Globus pallidus (tissue), 1 donor: ENCODE data around the gene FAM83F.

Experiments
- DNase-seq: peaks from one replicate; pipeline ENCODE4 v3.0.0-alpha.2; 2015; ENCODE audit warnings: low spot score

Gene FAM83F

DNA sequence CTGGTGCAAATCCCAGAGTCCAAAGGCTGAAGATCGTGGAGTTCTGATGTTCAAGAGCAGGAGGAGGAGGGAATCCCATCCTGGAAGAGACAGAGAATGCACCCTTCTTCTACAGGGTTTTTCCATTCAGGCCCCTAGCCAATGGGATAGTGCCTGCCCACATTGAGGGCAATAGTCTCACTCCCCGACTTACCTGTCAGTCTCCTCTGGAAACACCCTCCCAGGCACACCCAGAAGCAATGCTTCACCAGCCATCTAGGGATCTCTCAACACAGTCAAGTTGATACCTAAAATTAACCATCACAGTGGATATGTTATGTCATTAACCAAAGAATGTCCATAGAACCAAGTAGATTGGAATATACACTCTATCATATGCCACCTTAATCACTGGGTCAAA is 72.9 kb downstream of the FAM83F start:
- DNase-seq, result no peak

GRCh38 chr22:40070701-40071100 is 75.9 kb downstream of the FAM83F start:
- no peak for DNase-seq

- DNase-seq, result no peak
Measured at GRCh38 chr22:40071720-40072119, 77.0 kb downstream of the FAM83F start.

GRCh38 chr22:40076702-40077645 is 82.2 kb downstream of the FAM83F start:
- DNase-seq, result no peak

DNA sequence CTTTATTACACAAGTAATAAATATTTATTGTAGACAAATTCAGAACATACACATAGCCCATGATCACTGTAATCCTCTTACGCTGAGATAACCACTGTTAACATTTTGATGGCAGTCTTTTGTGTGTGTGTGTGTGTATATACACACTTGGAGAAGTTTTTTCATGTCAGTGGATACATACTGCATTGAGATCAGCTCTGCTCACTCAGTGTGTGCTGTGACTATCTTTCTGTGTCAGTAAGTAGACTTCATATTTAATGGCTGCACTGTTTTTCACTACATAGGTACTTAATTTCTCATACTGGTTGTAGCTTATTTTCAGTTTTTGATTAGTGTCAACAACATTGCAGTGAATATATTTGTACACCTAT is 82.9 kb downstream of the FAM83F start:
- DNase-seq, result no peak

DNA sequence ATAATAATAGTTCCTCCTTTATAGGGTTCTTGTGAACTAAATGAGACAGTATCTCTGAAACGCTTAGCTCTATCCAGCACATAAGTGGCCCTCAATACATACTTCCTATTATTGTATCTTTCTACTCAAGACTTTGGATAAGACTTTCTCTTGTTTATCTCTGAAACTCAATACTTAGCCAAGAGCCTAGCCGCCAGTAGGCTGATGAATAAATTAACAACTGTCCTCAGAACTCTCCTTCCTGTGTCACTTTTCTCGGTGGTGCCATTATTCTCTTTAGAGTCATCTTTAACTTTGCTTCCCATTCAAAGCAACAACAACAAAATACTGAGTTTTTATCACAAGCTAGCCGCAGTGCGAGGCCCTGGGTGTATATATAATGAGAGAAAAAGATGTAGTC is 86.9 kb downstream of the FAM83F start:
- no peak for DNase-seq

GRCh38 chr22:40082184-40082583 is 87.4 kb downstream of the FAM83F start:
- no peak for DNase-seq

- DNase-seq, result no peak
Measured at GRCh38 chr22:40083794-40084193, 89.0 kb downstream of the FAM83F start.

GRCh38 chr22:40084246-40084645 is 89.5 kb downstream of the FAM83F start:
- DNase-seq, result no peak

DNA sequence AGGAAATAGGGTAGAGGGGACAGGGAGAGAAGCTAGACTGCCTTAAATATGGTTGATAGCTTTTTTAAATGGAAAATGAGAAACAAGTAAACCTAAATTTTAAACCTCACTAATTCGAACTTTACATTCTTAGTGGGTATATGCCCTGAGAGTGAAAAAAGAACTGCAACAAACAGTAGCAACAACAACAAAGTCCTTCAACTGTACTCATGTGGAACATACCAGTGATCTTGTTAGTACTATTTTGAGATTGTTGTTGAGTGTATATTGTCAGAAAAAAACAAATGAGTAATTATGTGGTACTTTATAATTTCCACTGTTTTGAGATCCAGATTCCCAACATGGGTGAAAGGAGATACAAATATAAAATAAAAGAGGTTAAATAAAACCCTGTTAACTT is 94.1 kb downstream of the FAM83F start:
- DNase-seq, result no peak
